CD4-positive, alpha-beta T cell (primary cell): ENCODE data around the gene ESR2. TPM values are rescaled to one million over a fixed set of nuclear protein-coding genes. Genes with fewer than 3 reads are reported as not detected.

Source experiments
- ATAC-seq: fragments of 200-7000 bp; cut with Tn5 transposase; one replicate; pipeline ENCODE4 v1.10.0; 2022; ENCODE audit warnings: mild to moderate bottlenecking; ENCODE audit not compliant: poor library complexity
- CTCF ChIA-PET: fragments of 350-600 bp; sonication (Branson Sonifier 250); formaldehyde crosslinking; loops from one replicate; lab custom pipeline; 2021; ENCODE audit warnings: antibody characterized with exemption, inconsistent platforms; lab: Charles Lee
- POLR2A ChIA-PET: fragments of 350-600 bp; sonication (Branson Sonifier 250); formaldehyde crosslinking; loops from one replicate; lab custom pipeline; 2021; ENCODE audit warnings: antibody characterized with exemption, inconsistent platforms; lab: Charles Lee
- DNase-seq, 14 experiments: peaks; one replicate each; pipeline ENCODE4 v3.0.0-alpha.2; 2013 to 2020; ENCODE audit warnings: mixed read lengths in 2 of 14
- H3K27ac ChIP-seq, 2 donors: one replicate each; pipeline versions ENCODE4 v1.5.1 to v1.7.0; 2013; ENCODE audit warnings: low read length in 2 of 2, low read depth in 1 of 2, mild to moderate bottlenecking in 1 of 2
- H3K27me3 ChIP-seq, 2 experiments: 1 replicate in 1 of 2; 2 replicates in 1 of 2; pipeline versions ENCODE4 v1.6.1 to v1.7.0; 2013; ENCODE audit warnings: low read length in 2 of 2, control low read depth in 1 of 2, mild to moderate bottlenecking in 1 of 2, moderate library complexity in 1 of 2; ENCODE audit not compliant: insufficient read depth in 2 of 2, control insufficient read depth in 1 of 2
- H3K36me3 ChIP-seq: one replicate; pipeline ENCODE4 v1.6.1; 2013; ENCODE audit warnings: low read length, control low read depth; ENCODE audit not compliant: insufficient read depth
- H3K4me1 ChIP-seq: one replicate; pipeline ENCODE4 v1.6.1; 2013; ENCODE audit warnings: low read length, control low read depth; ENCODE audit not compliant: insufficient read depth
- H3K4me3 ChIP-seq: one replicate; pipeline ENCODE4 v1.5.1; 2013; ENCODE audit warnings: mild to moderate bottlenecking, low read length, moderate library complexity
- H3K9me3 ChIP-seq, 2 experiments: 1 replicate in 1 of 2; 2 replicates in 1 of 2; pipeline versions ENCODE4 v1.6.1 to v1.7.0; 2013; ENCODE audit warnings: low read length in 2 of 2, mild to moderate bottlenecking in 2 of 2, control low read depth in 1 of 2, moderate library complexity in 1 of 2; ENCODE audit not compliant: control insufficient read depth in 1 of 2, insufficient read depth in 1 of 2
- H3K27ac Mint-ChIP-seq: one replicate; pipeline ENCODE4 v1.8.0; 2020; ENCODE audit warnings: mixed read lengths
- H3K27me3 Mint-ChIP-seq: one replicate; pipeline ENCODE4 v1.8.0; 2021; ENCODE audit warnings: mixed read lengths
- H3K36me3 Mint-ChIP-seq: one replicate; pipeline ENCODE4 v1.8.0; 2021; ENCODE audit warnings: low read depth, mixed read lengths
- H3K4me1 Mint-ChIP-seq: one replicate; pipeline ENCODE4 v1.8.0; 2021; ENCODE audit warnings: low read depth, mixed read lengths
- H3K4me3 Mint-ChIP-seq: one replicate; pipeline ENCODE4 v1.8.0; 2020; ENCODE audit warnings: mild to moderate bottlenecking, mixed read lengths
- H3K9me3 Mint-ChIP-seq: one replicate; pipeline ENCODE4 v1.8.0; 2020; ENCODE audit warnings: mixed read lengths
- intact Hi-C, 2 experiments: fragments of 100-400 bp; cut with DNase I in 1 of 2; cut with micrococcal nuclease in 1 of 2; formaldehyde crosslinking; loops; one replicate each; pipeline versions ENCODE4 v1.15.1 to v1.9.0; 2023 to 2025; cut with DNase I, micrococcal nuclease
- total RNA-seq, 174 experiments: library from RNA in 2 of 174; stranded (reverse) in 2 of 174; gene quantifications; one replicate each; pipeline ENCODE4 v1.2.3 and lab custom pipeline; 2021 to 2026
- TF ChIP-seq, protein P1 (sequence below): fragments of 200-600 bp; IDR thresholded peaks from one replicate; pipeline ENCODE4 v1.8.0; 2022; ENCODE audit warnings: antibody characterized with exemption, mild to moderate bottlenecking

The ESR2 gene
- total RNA-seq, 2 experiments from 2014 or later, result 0.08 TPM; not detected in 1

DNA sequence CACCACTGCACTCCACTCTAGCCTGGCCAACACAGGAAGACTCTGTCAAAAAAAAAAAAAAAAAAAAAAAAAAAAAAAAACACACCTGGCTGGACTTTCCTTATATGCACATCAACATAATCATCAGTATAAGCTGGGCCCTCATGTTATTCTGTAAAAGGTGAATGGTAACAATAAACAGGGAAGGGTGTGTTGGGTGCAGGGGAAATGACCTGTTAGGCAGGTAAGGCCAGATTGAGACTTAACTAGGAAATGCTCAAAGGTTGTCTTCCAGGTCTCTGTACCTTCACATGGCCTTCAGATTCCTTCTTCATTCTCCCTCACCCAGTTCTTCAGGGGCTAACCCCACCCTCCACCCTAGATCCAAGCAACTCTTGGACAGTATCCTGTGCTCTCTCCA, 47.5 kb downstream of the ESR2 start:
- H3K27me3 ChIP-seq, result no peaks in the 10 kb centered on the region
- no peaks in the 10 kb centered on the region for H3K9me3 Mint-ChIP-seq
- no peaks in the 10 kb centered on the region for H3K9me3 ChIP-seq
- H3K4me1 ChIP-seq, result no peaks in the 10 kb centered on the region
- ATAC-seq (no peak), DNase-seq (no peak)
- TF ChIP-seq, protein P1, sequence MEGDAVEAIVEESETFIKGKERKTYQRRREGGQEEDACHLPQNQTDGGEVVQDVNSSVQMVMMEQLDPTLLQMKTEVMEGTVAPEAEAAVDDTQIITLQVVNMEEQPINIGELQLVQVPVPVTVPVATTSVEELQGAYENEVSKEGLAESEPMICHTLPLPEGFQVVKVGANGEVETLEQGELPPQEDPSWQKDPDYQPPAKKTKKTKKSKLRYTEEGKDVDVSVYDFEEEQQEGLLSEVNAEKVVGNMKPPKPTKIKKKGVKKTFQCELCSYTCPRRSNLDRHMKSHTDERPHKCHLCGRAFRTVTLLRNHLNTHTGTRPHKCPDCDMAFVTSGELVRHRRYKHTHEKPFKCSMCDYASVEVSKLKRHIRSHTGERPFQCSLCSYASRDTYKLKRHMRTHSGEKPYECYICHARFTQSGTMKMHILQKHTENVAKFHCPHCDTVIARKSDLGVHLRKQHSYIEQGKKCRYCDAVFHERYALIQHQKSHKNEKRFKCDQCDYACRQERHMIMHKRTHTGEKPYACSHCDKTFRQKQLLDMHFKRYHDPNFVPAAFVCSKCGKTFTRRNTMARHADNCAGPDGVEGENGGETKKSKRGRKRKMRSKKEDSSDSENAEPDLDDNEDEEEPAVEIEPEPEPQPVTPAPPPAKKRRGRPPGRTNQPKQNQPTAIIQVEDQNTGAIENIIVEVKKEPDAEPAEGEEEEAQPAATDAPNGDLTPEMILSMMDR, result no peak
- no peak overlapping the region for H3K27ac Mint-ChIP-seq
- no peaks in the 10 kb centered on the region for H3K36me3 ChIP-seq
- H3K4me1 Mint-ChIP-seq, result no peaks in the 10 kb centered on the region
- ChIA-PET POLR2A (no interaction called here), CTCF (no interaction called here)
- no peak overlapping the region for H3K27ac ChIP-seq
- H3K4me3 Mint-ChIP-seq, result no peak overlapping the region
- peaks cover 18% of the 10 kb centered on the region for H3K27me3 Mint-ChIP-seq
- intact Hi-C loops, result no loop called here
- no peak overlapping the region for H3K4me3 ChIP-seq
- H3K36me3 Mint-ChIP-seq, result no peaks in the 10 kb centered on the region

- no peaks in the 10 kb centered on the region for H3K9me3 Mint-ChIP-seq
Observed at GRCh38 chr14:64245491-64245890, 48.7 kb downstream of the ESR2 start.

GRCh38 chr14:64244279-64244678, 49.9 kb downstream of the ESR2 start:
- no peaks in the 10 kb centered on the region for H3K36me3 ChIP-seq
- Mint-ChIP-seq H3K4me1 (no peaks in the 10 kb centered on the region), H3K27me3 (peaks cover 33% of the 10 kb centered on the region), H3K9me3 (no peaks in the 10 kb centered on the region), H3K27ac (no peak overlapping the region), H3K4me3 (no peak overlapping the region), H3K36me3 (no peaks in the 10 kb centered on the region)
- H3K4me1 ChIP-seq, result no peaks in the 10 kb centered on the region
- DNase-seq, result no peak
- POLR2A ChIA-PET, result no interaction called here
- H3K9me3 ChIP-seq, result no peaks in the 10 kb centered on the region
- H3K4me3 ChIP-seq, result no peak overlapping the region
- CTCF ChIA-PET, result no interaction called here
- intact Hi-C loops, result no loop called here
- ATAC-seq, result no peak
- TF ChIP-seq, protein P1, result no peak
- no peak overlapping the region for H3K27ac ChIP-seq
- no peaks in the 10 kb centered on the region for H3K27me3 ChIP-seq

More at GRCh38 chr14:64245491-64245890, 48.7 kb downstream of the ESR2 start:
- ChIA-PET CTCF (no interaction called here), POLR2A (no interaction called here)
- Histone ChIP-seq H3K4me1 (no peaks in the 10 kb centered on the region), H3K4me3 (no peak overlapping the region), H3K27ac (no peak overlapping the region), H3K27me3 (no peaks in the 10 kb centered on the region), H3K36me3 (no peaks in the 10 kb centered on the region), H3K9me3 (no peaks in the 10 kb centered on the region)
- DNase-seq (no peak), ATAC-seq (no peak)
- peaks cover 25% of the 10 kb centered on the region for H3K27me3 Mint-ChIP-seq
- no peak overlapping the region for H3K4me3 Mint-ChIP-seq
- H3K27ac Mint-ChIP-seq, result no peak overlapping the region
- H3K36me3 Mint-ChIP-seq, result no peaks in the 10 kb centered on the region
- TF ChIP-seq, protein P1, result no peak
- intact Hi-C loops, result no loop called here
- H3K4me1 Mint-ChIP-seq, result no peaks in the 10 kb centered on the region
